Measurements from ENCODE around the gene PDE9A.

- no peak for TF ChIP-seq POLR2AphosphoS5 (IDR thresholded peaks at IDR 0.05; ENCODE audit: low read depth, low read length)
- no peak for TF ChIP-seq TAF1 (IDR thresholded peaks at IDR 0.05; ENCODE audit: borderline replicate concordance, low read depth, low read length)
These were observed 28.5 kb upstream of the PDE9A start for GRCh38 chr21:42624936-42625335.

Data from GM12892 (cell line).